Lower leg skin (tissue), 3 donors: Measurements from ENCODE around the gene SAMD3.

Source experiments
- CTCF ChIP-seq, 3 donors: fragments of 450-650 bp; IDR thresholded peaks; one replicate each; pipeline ENCODE4 v1.5.1; 2016; ENCODE audit warnings: antibody characterized with exemption in 3 of 3, mild to moderate bottlenecking in 3 of 3, moderate library complexity in 2 of 3
- POLR2A ChIP-seq, 2 donors: fragments of 450-650 bp; IDR thresholded peaks; one replicate each; pipeline ENCODE4 v1.6.1; 2016 to 2017; ENCODE audit warnings: antibody characterized with exemption in 2 of 2, mild to moderate bottlenecking in 1 of 2, moderate library complexity in 1 of 2

- TF ChIP-seq CTCF (IDR thresholded peaks at IDR 0.05) (no peak), POLR2A (IDR thresholded peaks at IDR 0.05) (no peak)
Measured at GRCh38 chr6:130161683-130162404, 60.9 kb downstream of the SAMD3 start.
